HEK293T (cell line): Measurements from ENCODE around the gene PRKCE.

ENCODE experiments used
- BHLHE40 ChIP-seq: fragments of 450-650 bp; IDR thresholded peaks from 2 replicates; pipeline ENCODE4 v1.6.1; 2016; ENCODE audit warnings: mild to moderate bottlenecking, moderate library complexity, borderline replicate concordance
- ELF4 ChIP-seq: fragments of 450-650 bp; IDR thresholded peaks from 2 replicates; pipeline ENCODE4 v1.6.1; 2017; ENCODE audit warnings: antibody characterized with exemption
- HDGF ChIP-seq: fragments of 450-650 bp; IDR thresholded peaks from 2 replicates; pipeline ENCODE4 v1.6.1; 2017; ENCODE audit warnings: antibody characterized with exemption, borderline replicate concordance
- L3MBTL2 ChIP-seq: fragments of 450-650 bp; conservative IDR thresholded peaks from 2 replicates; pipeline ENCODE4 v1.6.1; 2016; ENCODE audit warnings: mild to moderate bottlenecking
- LEF1 ChIP-seq: fragments of 450-650 bp; IDR thresholded peaks from 2 replicates; pipeline ENCODE4 v1.6.1; 2017; ENCODE audit warnings: mild to moderate bottlenecking, borderline replicate concordance
- SP1 ChIP-seq: fragments of 450-650 bp; IDR thresholded peaks from 2 replicates; pipeline ENCODE4 v1.6.1; 2017
- SUZ12 ChIP-seq: fragments of 450-650 bp; IDR thresholded peaks from 2 replicates; pipeline ENCODE4 v1.6.1; 2016; ENCODE audit warnings: mild to moderate bottlenecking
- ZNF384 ChIP-seq: fragments of 450-650 bp; IDR thresholded peaks from 2 replicates; pipeline ENCODE4 v1.6.1; 2016
- TF ChIP-seq, protein P1 (sequence below): fragments of 450-650 bp; IDR thresholded peaks from 2 replicates; pipeline ENCODE4 v1.6.1; 2016

DNA sequence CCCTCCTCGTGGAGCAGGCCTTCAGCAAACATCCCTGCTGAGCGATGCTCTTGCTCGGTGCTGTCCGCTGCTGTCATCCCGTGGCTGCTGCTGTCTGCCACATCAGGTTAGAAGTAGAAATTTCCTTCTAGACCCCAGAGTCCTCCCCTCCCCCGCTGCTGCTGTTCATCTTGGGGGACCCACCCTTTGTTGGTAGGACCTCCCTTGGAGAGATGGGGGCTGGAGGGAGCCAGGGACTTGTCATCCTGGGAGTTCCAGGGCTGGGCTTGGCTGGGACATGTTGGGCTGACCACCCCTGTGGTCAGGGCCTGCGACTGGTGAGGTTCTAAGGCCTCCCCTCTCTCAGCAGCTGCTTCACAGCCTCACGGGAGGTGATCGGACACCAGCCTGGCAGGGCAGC lies 122.4 kb downstream of the PRKCE start:
- TF ChIP-seq, protein P1, sequence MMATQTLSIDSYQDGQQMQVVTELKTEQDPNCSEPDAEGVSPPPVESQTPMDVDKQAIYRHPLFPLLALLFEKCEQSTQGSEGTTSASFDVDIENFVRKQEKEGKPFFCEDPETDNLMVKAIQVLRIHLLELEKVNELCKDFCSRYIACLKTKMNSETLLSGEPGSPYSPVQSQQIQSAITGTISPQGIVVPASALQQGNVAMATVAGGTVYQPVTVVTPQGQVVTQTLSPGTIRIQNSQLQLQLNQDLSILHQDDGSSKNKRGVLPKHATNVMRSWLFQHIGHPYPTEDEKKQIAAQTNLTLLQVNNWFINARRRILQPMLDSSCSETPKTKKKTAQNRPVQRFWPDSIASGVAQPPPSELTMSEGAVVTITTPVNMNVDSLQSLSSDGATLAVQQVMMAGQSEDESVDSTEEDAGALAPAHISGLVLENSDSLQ, result no peak
- TF ChIP-seq ELF4, result no peak
- TF ChIP-seq ZNF384, result no peak
- TF ChIP-seq L3MBTL2, result no peak
- TF ChIP-seq SP1, result no peak
- no peak for TF ChIP-seq SUZ12
- TF ChIP-seq BHLHE40, result no peak
- TF ChIP-seq HDGF, result no peak
- no peak for TF ChIP-seq LEF1
